IMR-90 (cell line): ENCODE results near the gene CELF5. TPM values are rescaled to one million over a fixed set of nuclear protein-coding genes. Genes with fewer than 3 reads are reported as not detected.

ENCODE experiments used
- ATAC-seq: fragments of 200-7000 bp; cut with Tn5 transposase; 2 replicates; pipeline ENCODE4 v1.9.1; 2020; ENCODE audit warnings: low read depth, mild to moderate bottlenecking, moderate library complexity
- BruUV-seq: library from RNA; stranded (reverse); fragments of 400-500 nt; replicated peaks from 2 replicates; lab custom pipeline; 2021; lab: Mats Ljungman, UMichigan
- CTCF ChIA-PET: fragments of 300-600 bp; formaldehyde crosslinking; extraction: SDS; loops from one replicate; lab custom pipeline; 2021; ENCODE audit warnings: antibody characterized with exemption; lab: Yijun Ruan, JAX
- POLR2A ChIA-PET: fragments of 300-600 bp; sonication (Branson Sonifier 250); formaldehyde crosslinking; loops from one replicate; lab custom pipeline; 2022; ENCODE audit warnings: antibody characterized with exemption; ENCODE audit not compliant: unreplicated experiment; lab: Charles Lee
- DNase-seq: peaks from one replicate; pipeline ENCODE4 v3.0.0; 2013
- H2AFZ ChIP-seq: replicated peaks from 2 replicates; pipeline ENCODE3; 2013; ENCODE audit warnings: low read length, mild to moderate bottlenecking; ENCODE audit not compliant: poor library complexity
- H2AK5ac ChIP-seq: 2 replicates; pipeline ENCODE4 v1.6.1; 2013; ENCODE audit warnings: low read depth, low read length, inconsistent platforms
- H2AK9ac ChIP-seq: replicated peaks from 2 replicates; pipeline ENCODE3; 2013; ENCODE audit warnings: mild to moderate bottlenecking, low read depth, low read length, moderate library complexity; ENCODE audit not compliant: poor library complexity
- H2BK120ac ChIP-seq: 2 replicates; pipeline ENCODE4 v1.6.1; 2013; ENCODE audit warnings: low read depth, low read length, inconsistent platforms
- H2BK15ac ChIP-seq: 3 replicates; pipeline ENCODE4 v1.6.1; 2013; ENCODE audit warnings: low read depth, low read length, inconsistent platforms
- H2BK20ac ChIP-seq: 2 replicates; pipeline ENCODE4 v1.6.1; 2013; ENCODE audit warnings: low read depth, mild to moderate bottlenecking, inconsistent platforms, low read length, moderate library complexity
- H2BK5ac ChIP-seq: 2 replicates; pipeline ENCODE4 v1.6.1; 2013; ENCODE audit warnings: mild to moderate bottlenecking, low read depth, low read length, inconsistent platforms; ENCODE audit not compliant: poor library complexity, severe bottlenecking
- H3K14ac ChIP-seq: replicated peaks from 2 replicates; pipeline ENCODE4 v1.6.1; 2013; ENCODE audit warnings: low read depth, low read length, inconsistent platforms
- H3K18ac ChIP-seq: 2 replicates; pipeline ENCODE4 v1.6.1; 2013; ENCODE audit warnings: low read depth, low read length, control low read depth
- H3K23ac ChIP-seq: 2 replicates; pipeline ENCODE4 v1.6.1; 2013; ENCODE audit warnings: low read depth, low read length, inconsistent platforms
- H3K27ac ChIP-seq: 2 replicates; pipeline ENCODE4 v1.5.1; 2013; ENCODE audit warnings: mild to moderate bottlenecking, control low read depth, low read length; ENCODE audit not compliant: insufficient read depth
- H3K27me3 ChIP-seq: 2 replicates; pipeline ENCODE4 v1.6.1; 2013; ENCODE audit warnings: low read length; ENCODE audit not compliant: control insufficient read depth, insufficient read depth
- H3K36me3 ChIP-seq: 2 replicates; pipeline ENCODE4 v1.6.1; 2013; ENCODE audit warnings: low read length, mixed read lengths; ENCODE audit not compliant: control insufficient read depth, insufficient read depth
- H3K4ac ChIP-seq: 2 replicates; pipeline ENCODE4 v1.6.1; 2013; ENCODE audit warnings: low read depth, low read length, inconsistent platforms
- H3K4me1 ChIP-seq: 2 replicates; pipeline ENCODE4 v1.6.1; 2013; ENCODE audit warnings: low read length, mixed read lengths; ENCODE audit not compliant: control insufficient read depth, insufficient read depth
- H3K4me2 ChIP-seq: 2 replicates; pipeline ENCODE4 v1.6.1; 2013; ENCODE audit warnings: low read depth, mild to moderate bottlenecking, control low read depth, low read length, moderate library complexity
- H3K4me3 ChIP-seq: 2 replicates; pipeline ENCODE4 v1.5.1; 2013; ENCODE audit warnings: low read depth, mild to moderate bottlenecking, control low read depth, low read length, moderate library complexity; ENCODE audit not compliant: insufficient read depth
- H3K56ac ChIP-seq: 2 replicates; pipeline ENCODE4 v1.6.1; 2013; ENCODE audit warnings: low read length, inconsistent platforms; ENCODE audit not compliant: insufficient read depth; ENCODE audit errors: extremely low read depth
- H3K79me1 ChIP-seq, 2 experiments: 2 replicates each; pipeline ENCODE4 v1.6.1; 2013; ENCODE audit warnings: low read length in 2 of 2, inconsistent platforms in 1 of 2, low read depth in 1 of 2
- H3K9ac ChIP-seq: 2 replicates; pipeline ENCODE4 v1.6.1; 2013; ENCODE audit warnings: low read depth, low read length, control low read depth
- H3K9me1 ChIP-seq: 2 replicates; pipeline ENCODE4 v1.6.1; 2013; ENCODE audit warnings: low read length, inconsistent platforms; ENCODE audit not compliant: insufficient read depth
- H3K9me3 ChIP-seq: 2 replicates; pipeline ENCODE4 v1.6.1; 2013; ENCODE audit warnings: low read length; ENCODE audit not compliant: control insufficient read depth, insufficient read depth
- H4K20me1 ChIP-seq: 2 replicates; pipeline ENCODE4 v1.6.1; 2013; ENCODE audit warnings: low read length, inconsistent platforms; ENCODE audit not compliant: insufficient read depth
- H4K5ac ChIP-seq: 2 replicates; pipeline ENCODE4 v1.6.1; 2013; ENCODE audit warnings: mild to moderate bottlenecking, low read depth, low read length, control low read depth
- H4K8ac ChIP-seq, 2 experiments: 2 replicates each; pipeline ENCODE4 v1.6.1; 2013; ENCODE audit warnings: low read depth in 2 of 2, low read length in 2 of 2, control low read depth in 1 of 2, inconsistent platforms in 1 of 2
- H4K91ac ChIP-seq: 2 replicates; pipeline ENCODE4 v1.6.1; 2013; ENCODE audit warnings: low read depth, low read length, inconsistent platforms; ENCODE audit not compliant: insufficient read depth
- BHLHE40 ChIP-seq: fragments of 150-350 bp; IDR thresholded peaks from 2 replicates; pipeline ENCODE4 v1.6.1; 2016; ENCODE audit warnings: mild to moderate bottlenecking, low read depth, low read length
- CEBPB ChIP-seq: IDR thresholded peaks from 2 replicates; pipeline ENCODE4 v1.6.1; 2012; ENCODE audit warnings: low read depth, low read length, improper control_type of control experiment
- CHD1 ChIP-seq: IDR thresholded peaks from 2 replicates; pipeline ENCODE4 v1.6.1; 2012; ENCODE audit warnings: low read depth, low read length, improper control_type of control experiment
- FOS ChIP-seq: fragments of 150-350 bp; IDR thresholded peaks from 2 replicates; pipeline ENCODE4 v1.6.1; 2016; ENCODE audit warnings: low read depth, low read length
- MAFK ChIP-seq: IDR thresholded peaks from 2 replicates; pipeline ENCODE4 v1.6.1; 2012; ENCODE audit warnings: low read depth, low read length, improper control_type of control experiment
- MAZ ChIP-seq: IDR thresholded peaks from 2 replicates; pipeline ENCODE4 v1.6.1; 2012; ENCODE audit warnings: low read depth, mild to moderate bottlenecking, low read length, improper control_type of control experiment, moderate library complexity, borderline replicate concordance
- MXI1 ChIP-seq: IDR thresholded peaks from 2 replicates; pipeline ENCODE4 v1.6.1; 2012; ENCODE audit warnings: low read depth, mild to moderate bottlenecking, low read length, moderate library complexity, borderline replicate concordance
- NFE2L2 ChIP-seq: fragments of 150-350 bp; IDR thresholded peaks from 2 replicates; pipeline ENCODE4 v1.6.1; 2016; ENCODE audit warnings: low read depth, mild to moderate bottlenecking, low read length
- POLR2A ChIP-seq: IDR thresholded peaks from 2 replicates; pipeline ENCODE4 v1.6.1; 2012; ENCODE audit warnings: mild to moderate bottlenecking, low read depth, low read length
- RAD21 ChIP-seq: IDR thresholded peaks from 2 replicates; pipeline ENCODE4 v1.6.1; 2012; ENCODE audit warnings: low read length, improper control_type of control experiment
- RCOR1 ChIP-seq: IDR thresholded peaks from 2 replicates; pipeline ENCODE4 v1.6.1; 2012; ENCODE audit warnings: mild to moderate bottlenecking, low read length, improper control_type of control experiment; ENCODE audit not compliant: insufficient replicate concordance
- RFX5 ChIP-seq: IDR thresholded peaks from 2 replicates; pipeline ENCODE4 v1.8.0; 2012; ENCODE audit warnings: low read depth, mild to moderate bottlenecking, low read length, moderate library complexity
- SMC3 ChIP-seq: fragments of 150-350 bp; IDR thresholded peaks from 2 replicates; pipeline ENCODE4 v1.6.1; 2016; ENCODE audit warnings: low read depth, mild to moderate bottlenecking, antibody characterized with exemption, low read length, moderate library complexity
- WGBS, 2 experiments: methylation state at CpG; one replicate each; pipeline versions ENCODE4 v1.1.5 to v1.1.7; 2013; ENCODE audit warnings: missing lambda C conversion rate in 2 of 2; ENCODE audit not compliant: insufficient read length in 1 of 2; ENCODE audit errors: extremely low coverage in 2 of 2; 5-methylcytosine and 5-hydroxymethylcytosine counted together
- dilution Hi-C: fragments of 300-500 bp; cut with HindIII; formaldehyde crosslinking; loops from one replicate; pipeline ENCODE4 v1.14.3; 2018; ENCODE audit warnings: low sequenced_read_pairs; ENCODE audit not compliant: unreplicated experiment
- in situ Hi-C: fragments of 300-500 bp; cut with MboI; formaldehyde crosslinking; loops from 3 replicates; pipeline ENCODE4 v1.14.3; 2019; ENCODE audit warnings: low sequenced_read_pairs, inconsistent platforms, mixed read lengths
- intact Hi-C: fragments of 100-400 bp; cut with micrococcal nuclease; formaldehyde crosslinking; loops from 2 replicates; pipeline ENCODE4 v1.10.0; 2022
- polyA plus RNA-seq, 3 experiments: library from polyadenylated mRNA; depleted of rRNA; stranded (reverse); fragments of >200 nt; gene quantifications; 2 replicates each; pipeline ENCODE4 v1.2.3, GENCODE V29; 2012; ENCODE audit warnings: low replicate concordance in 1 of 3
- total RNA-seq: library from RNA; depleted of rRNA; stranded (reverse); fragments of >200 nt; gene quantifications from 2 replicates; pipeline ENCODE4 v1.2.3, GENCODE V29; 2012
- TF ChIP-seq, protein P1 (sequence below): conservative IDR thresholded peaks from 2 replicates; pipeline ENCODE4 v1.5.1; 2012; ENCODE audit warnings: mild to moderate bottlenecking, low read depth, low read length, improper control_type of control experiment
- TF ChIP-seq, protein P2 (sequence below): fragments of 150-350 bp; IDR thresholded peaks from 2 replicates; pipeline ENCODE4 v1.6.1; 2017; ENCODE audit warnings: mild to moderate bottlenecking, antibody characterized with exemption, low read length, low read depth
- TF ChIP-seq, protein P3 (sequence below): fragments of 150-350 bp; IDR thresholded peaks from 2 replicates; pipeline ENCODE4 v1.6.1; 2016; ENCODE audit warnings: low read depth, mild to moderate bottlenecking, low read length, moderate library complexity, borderline replicate concordance

Gene CELF5
- total and polyA plus RNA-seq, 2 of the 4 experiments (the other 2 are of a cell fraction), result 0.02 TPM; not detected in 1

DNA sequence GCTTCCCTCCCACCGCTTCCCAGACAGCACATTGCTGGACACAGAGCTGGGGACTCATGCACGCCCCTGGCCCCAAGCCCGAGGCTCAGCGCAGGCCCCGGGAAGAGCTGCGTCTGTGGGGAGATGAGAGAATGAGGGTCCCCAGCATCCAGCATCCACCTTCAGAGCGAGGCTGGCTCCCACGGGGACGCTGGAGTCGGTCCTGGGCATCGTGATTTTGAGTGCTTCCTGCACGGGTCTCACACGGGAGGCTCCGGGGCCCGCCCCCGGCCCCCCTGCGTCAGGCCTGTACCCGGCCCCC lies 34.0 kb upstream of the CELF5 start:
- BruUV-seq, result no TSS peak
- Histone ChIP-seq H4K20me1 (peaks cover 54% of the 10 kb centered on the region), H2BK120ac (no peak overlapping the region), H2BK15ac (no peak overlapping the region), H3K56ac (no peak overlapping the region), H3K4me2 (no peak overlapping the region), H4K5ac (no peak overlapping the region), H3K79me1 (peaks cover 5 to 64% of the 10 kb centered on the region in 2 experiments; a peak in 2 of 4 replicates), H3K9ac (no peak overlapping the region), H2AK5ac (no peak overlapping the region), H3K36me3 (peaks cover 17% of the 10 kb centered on the region), H3K4ac (no peak overlapping the region), H3K4me1 (peaks cover 9% of the 10 kb centered on the region), H2BK20ac (no peak overlapping the region), H2AK9ac (no peak overlapping the region), H4K91ac (no peak overlapping the region), H2AFZ (no peak overlapping the region), H3K9me1 (no peaks in the 10 kb centered on the region; the same call in 1 of the 2 replicates), H3K23ac (no peak overlapping the region), H2BK5ac (no peak overlapping the region), H3K27me3 (no peaks in the 10 kb centered on the region), H3K9me3 (no peaks in the 10 kb centered on the region), H3K4me3 (no peak overlapping the region), H3K27ac (no peak overlapping the region), H4K8ac (no peak overlapping the region), H3K14ac (no peak overlapping the region), H3K18ac (no peak overlapping the region)
- intact Hi-C loops, result no loop called here
- ATAC-seq, result no peak
- dilution Hi-C loops, result no loop called here
- ChIA-PET CTCF (no interaction called here), POLR2A (no interaction called here)
- TF ChIP-seq CHD1 (no peak), POLR2A (no peak), RFX5 (no peak), FOS (no peak), MAZ (no peak), SMC3 (no peak), MAFK (no peak), CEBPB (no peak), RAD21 (no peak), RCOR1 (no peak), NFE2L2 (no peak), MXI1 (no peak), BHLHE40 (no peak)
- TF ChIP-seq, protein P1, sequence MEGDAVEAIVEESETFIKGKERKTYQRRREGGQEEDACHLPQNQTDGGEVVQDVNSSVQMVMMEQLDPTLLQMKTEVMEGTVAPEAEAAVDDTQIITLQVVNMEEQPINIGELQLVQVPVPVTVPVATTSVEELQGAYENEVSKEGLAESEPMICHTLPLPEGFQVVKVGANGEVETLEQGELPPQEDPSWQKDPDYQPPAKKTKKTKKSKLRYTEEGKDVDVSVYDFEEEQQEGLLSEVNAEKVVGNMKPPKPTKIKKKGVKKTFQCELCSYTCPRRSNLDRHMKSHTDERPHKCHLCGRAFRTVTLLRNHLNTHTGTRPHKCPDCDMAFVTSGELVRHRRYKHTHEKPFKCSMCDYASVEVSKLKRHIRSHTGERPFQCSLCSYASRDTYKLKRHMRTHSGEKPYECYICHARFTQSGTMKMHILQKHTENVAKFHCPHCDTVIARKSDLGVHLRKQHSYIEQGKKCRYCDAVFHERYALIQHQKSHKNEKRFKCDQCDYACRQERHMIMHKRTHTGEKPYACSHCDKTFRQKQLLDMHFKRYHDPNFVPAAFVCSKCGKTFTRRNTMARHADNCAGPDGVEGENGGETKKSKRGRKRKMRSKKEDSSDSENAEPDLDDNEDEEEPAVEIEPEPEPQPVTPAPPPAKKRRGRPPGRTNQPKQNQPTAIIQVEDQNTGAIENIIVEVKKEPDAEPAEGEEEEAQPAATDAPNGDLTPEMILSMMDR, result no peak
- TF ChIP-seq, protein P2, sequence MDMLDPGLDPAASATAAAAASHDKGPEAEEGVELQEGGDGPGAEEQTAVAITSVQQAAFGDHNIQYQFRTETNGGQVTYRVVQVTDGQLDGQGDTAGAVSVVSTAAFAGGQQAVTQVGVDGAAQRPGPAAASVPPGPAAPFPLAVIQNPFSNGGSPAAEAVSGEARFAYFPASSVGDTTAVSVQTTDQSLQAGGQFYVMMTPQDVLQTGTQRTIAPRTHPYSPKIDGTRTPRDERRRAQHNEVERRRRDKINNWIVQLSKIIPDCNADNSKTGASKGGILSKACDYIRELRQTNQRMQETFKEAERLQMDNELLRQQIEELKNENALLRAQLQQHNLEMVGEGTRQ, result no peak
- TF ChIP-seq, protein P3, sequence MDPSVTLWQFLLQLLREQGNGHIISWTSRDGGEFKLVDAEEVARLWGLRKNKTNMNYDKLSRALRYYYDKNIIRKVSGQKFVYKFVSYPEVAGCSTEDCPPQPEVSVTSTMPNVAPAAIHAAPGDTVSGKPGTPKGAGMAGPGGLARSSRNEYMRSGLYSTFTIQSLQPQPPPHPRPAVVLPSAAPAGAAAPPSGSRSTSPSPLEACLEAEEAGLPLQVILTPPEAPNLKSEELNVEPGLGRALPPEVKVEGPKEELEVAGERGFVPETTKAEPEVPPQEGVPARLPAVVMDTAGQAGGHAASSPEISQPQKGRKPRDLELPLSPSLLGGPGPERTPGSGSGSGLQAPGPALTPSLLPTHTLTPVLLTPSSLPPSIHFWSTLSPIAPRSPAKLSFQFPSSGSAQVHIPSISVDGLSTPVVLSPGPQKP, result no peak
- 95% methylated on average over 4 of the region's 18 CpGs; no CpG with 5 or more reads in 1 of the 2 experiments for WGBS, 2 experiments
- DNase-seq, result no peak
- in situ Hi-C loops, result no loop called here
